ENCODE data around the gene SVOP.

DNA sequence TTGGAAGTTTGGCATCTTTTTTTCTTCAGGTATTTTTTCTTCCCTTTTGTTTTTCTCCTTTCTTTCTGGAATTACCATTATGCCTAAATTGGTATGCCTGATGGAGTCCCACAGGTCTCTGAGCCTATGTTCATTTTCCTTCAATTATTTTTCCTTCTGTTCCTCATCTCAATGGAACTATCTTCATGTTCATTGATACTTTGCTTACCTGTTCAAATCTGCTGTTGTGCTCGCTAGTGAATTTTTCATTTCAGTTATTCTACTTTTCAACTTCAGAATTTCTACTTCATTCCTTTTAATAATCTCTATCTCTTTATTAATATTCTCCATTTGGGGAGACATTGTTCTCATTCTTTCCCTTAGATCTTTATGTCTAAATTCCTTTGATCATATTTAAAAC, 16.1 kb upstream of the SVOP start:
- TF ChIP-seq CEBPB (IDR thresholded peaks at IDR 0.05) (no peak), TEAD4 (IDR thresholded peaks at IDR 0.05) (no peak), FOXM1 (IDR thresholded peaks at IDR 0.05; ENCODE audit: borderline replicate concordance, low read depth) (no peak), NFIC (IDR thresholded peaks at IDR 0.05) (no peak), EGR1 (IDR thresholded peaks at IDR 0.05) (no peak), RAD21 (IDR thresholded peaks at IDR 0.05; ENCODE audit: low read depth) (no peak), TAF1 (IDR thresholded peaks at IDR 0.05; ENCODE audit: low read depth) (no peak), YY1 (IDR thresholded peaks at IDR 0.05; ENCODE audit: low read depth) (no peak), TCF12 (IDR thresholded peaks at IDR 0.05; ENCODE audit: low read depth) (no peak), EP300 (IDR thresholded peaks at IDR 0.05; ENCODE audit: borderline replicate concordance) (no peak), ZBTB7A (IDR thresholded peaks at IDR 0.05; ENCODE audit: low read depth) (no peak)
- TF ChIP-seq, protein P1, sequence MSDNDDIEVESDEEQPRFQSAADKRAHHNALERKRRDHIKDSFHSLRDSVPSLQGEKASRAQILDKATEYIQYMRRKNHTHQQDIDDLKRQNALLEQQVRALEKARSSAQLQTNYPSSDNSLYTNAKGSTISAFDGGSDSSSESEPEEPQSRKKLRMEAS (IDR thresholded peaks at IDR 0.05) = no peak

Data from Ishikawa (cell line).